K562 (cell line): ENCODE data around the gene TMEM266. TPM values are rescaled to one million over a fixed set of nuclear protein-coding genes. Genes with fewer than 3 reads are reported as not detected.

ENCODE experiments used
- ATF3 ChIP-seq, 2 experiments: fragments of 450-650 bp in 1 of 2; sonication (generic) in 1 of 2; formaldehyde crosslinking in 1 of 2; IDR thresholded peaks in 1 of 2; conservative IDR thresholded peaks in 1 of 2; 2 replicates each; pipeline versions ENCODE4 v1.6.1 to v1.8.1; 2016 to 2023; ENCODE audit warnings: mild to moderate bottlenecking in 2 of 2, moderate library complexity in 2 of 2, inconsistent platforms in 1 of 2, missing genetic modification reagents in 1 of 2
- E4F1 ChIP-seq: fragments of 250-450 bp; sonication (Bioruptor Pico); IDR thresholded peaks from 2 replicates; pipeline ENCODE4 v1.5.0; 2021; ENCODE audit warnings: mild to moderate bottlenecking, borderline replicate concordance
- ESRRA ChIP-seq: fragments of 450-650 bp; IDR thresholded peaks from 2 replicates; pipeline ENCODE4 v1.6.1; 2014; ENCODE audit warnings: low read depth, mild to moderate bottlenecking, moderate library complexity, borderline replicate concordance
- JUN ChIP-seq, 2 experiments: sonication (generic) in 1 of 2; formaldehyde crosslinking in 1 of 2; IDR thresholded peaks; 2 replicates each; pipeline versions ENCODE4 v1.6.1 to v1.8.0; 2012 to 2022; ENCODE audit warnings: borderline replicate concordance in 2 of 2, mild to moderate bottlenecking in 2 of 2, improper control_type of control experiment in 1 of 2, low read depth in 1 of 2, low read length in 1 of 2, missing genetic modification reagents in 1 of 2
- MEIS2 ChIP-seq: fragments of 450-650 bp; IDR thresholded peaks from 2 replicates; pipeline ENCODE4 v1.6.1; 2014; ENCODE audit warnings: mild to moderate bottlenecking; ENCODE audit not compliant: partially characterized antibody
- RERE ChIP-seq: sonication (generic); formaldehyde crosslinking; IDR thresholded peaks from 2 replicates; pipeline ENCODE4 v1.8.0; 2023; ENCODE audit warnings: missing genetic modification reagents, mild to moderate bottlenecking, borderline replicate concordance
- SP1 ChIP-seq: sonication (generic); formaldehyde crosslinking; IDR thresholded peaks from 2 replicates; pipeline ENCODE4 v1.8.1; 2022; ENCODE audit warnings: mild to moderate bottlenecking, missing genetic modification reagents
- YBX1 ChIP-seq: fragments of 450-650 bp; IDR thresholded peaks from 2 replicates; pipeline ENCODE4 v1.7.1; 2016; ENCODE audit warnings: mild to moderate bottlenecking
- ZNF316 ChIP-seq: fragments of 450-650 bp; IDR thresholded peaks from 2 replicates; pipeline ENCODE4 v1.6.1; 2016
- polyA plus RNA-seq, 8 experiments: library from polyadenylated mRNA; depleted of rRNA in 4 of 8; stranded (reverse) in 5 of 8; unstranded in 3 of 8; fragments of >200 nt; fragmentation: Nextera tagmentation in 2 of 8; fragmentation: Illumina TruSeq in 1 of 8; extraction: Ambion mirVana in 2 of 8; extraction: Trizol in 1 of 8; gene quantifications; 2 replicates each; pipeline versions ENCODE4 v1.2.1 to v1.2.3, GENCODE V29; 2011 to 2014; ENCODE audit warnings: inconsistent platforms in 1 of 8, missing spikeins in 1 of 8
- total RNA-seq, 7 experiments: library from RNA; depleted of rRNA in 6 of 7; stranded (reverse); fragments of >200 nt in 6 of 7; fragmentation: Illumina TruSeq in 2 of 7; extraction: Trizol in 2 of 7; gene quantifications; 2 replicates each; pipeline versions ENCODE4 v1.2.1 to v1.2.3, GENCODE V29; 2011 to 2021; ENCODE audit warnings: low replicate concordance in 1 of 7

TMEM266 gene
- total and polyA plus RNA-seq, 9 of the 15 experiments (the other 6 are each of a cell fraction or from before 2014, with no cell fraction given), result not detected

GRCh38 chr15:76011627-76012551 is 47.9 kb upstream of the TMEM266 start, which contains the start of gene NRG4 (continued):
- TF ChIP-seq JUN (IDR thresholded peaks at IDR 0.05; ENCODE audit: borderline replicate concordance, low read depth, low read length), result no peak
- no peak for TF ChIP-seq JUN (CRISPR knock-in tag; IDR thresholded peaks at IDR 0.05; ENCODE audit: borderline replicate concordance)
- no peak for TF ChIP-seq YBX1
- TF ChIP-seq E4F1 (CRISPR knock-in tag), result no peak
- 0 out of 2 replicates have a peak, but pooled peaks have one; percentile 31 for TF ChIP-seq ATF3 (IDR thresholded peaks at IDR 0.05)
- TF ChIP-seq ATF3 (CRISPR knock-in tag; conservative IDR thresholded peaks at IDR 0.05), result no peak
- TF ChIP-seq SP1 (CRISPR knock-in tag), result no peak
- TF ChIP-seq MEIS2, result peak; percentile 98
- TF ChIP-seq ZNF316, result peak; percentile 91
- no peak for TF ChIP-seq RERE
- peak; percentile 76 for TF ChIP-seq ESRRA
